Mesendoderm (in vitro differentiated cells): ENCODE results near the gene KHNYN.

Source experiments
- DNase-seq: peaks from one replicate; pipeline ENCODE4 v3.0.0; 2013
- H2AK5ac ChIP-seq: 2 replicates; pipeline ENCODE4 v1.6.1; 2013; ENCODE audit warnings: low read length, inconsistent platforms
- H2BK120ac ChIP-seq: 2 replicates; pipeline ENCODE4 v1.6.1; 2013; ENCODE audit warnings: low read depth, mild to moderate bottlenecking, low read length, moderate library complexity, mixed read lengths
- H2BK15ac ChIP-seq: replicated peaks from 2 replicates; pipeline ENCODE4 v1.6.1; 2013; ENCODE audit warnings: low read depth, mild to moderate bottlenecking, moderate library complexity
- H2BK5ac ChIP-seq: 2 replicates; pipeline ENCODE4 v1.6.1; 2013; ENCODE audit warnings: low read length, inconsistent platforms
- H3K18ac ChIP-seq: 2 replicates; pipeline ENCODE4 v1.6.1; 2013; ENCODE audit warnings: mild to moderate bottlenecking, low read length, mixed read lengths
- H3K23ac ChIP-seq: one replicate; pipeline ENCODE4 v1.6.1; 2013; ENCODE audit warnings: low read length
- H3K27ac ChIP-seq: 2 replicates; pipeline ENCODE4 v1.5.1; 2013; ENCODE audit warnings: low read depth, mild to moderate bottlenecking, inconsistent platforms, low read length, moderate library complexity
- H3K27me3 ChIP-seq: 2 replicates; pipeline ENCODE4 v1.6.1; 2013; ENCODE audit warnings: low read length, control low read depth, mild to moderate bottlenecking, inconsistent platforms; ENCODE audit not compliant: insufficient read depth, poor library complexity
- H3K36me3 ChIP-seq: 2 replicates; pipeline ENCODE4 v1.6.1; 2013; ENCODE audit warnings: low read length, inconsistent platforms; ENCODE audit not compliant: control insufficient read depth, insufficient read depth
- H3K4ac ChIP-seq: one replicate; pipeline ENCODE4 v1.6.1; 2013; ENCODE audit warnings: low read depth, mild to moderate bottlenecking, low read length, moderate library complexity
- H3K4me1 ChIP-seq: 2 replicates; pipeline ENCODE4 v1.6.1; 2013; ENCODE audit warnings: low read depth, low read length, inconsistent platforms; ENCODE audit not compliant: control insufficient read depth
- H3K4me2 ChIP-seq: 2 replicates; pipeline ENCODE4 v1.6.1; 2013; ENCODE audit warnings: low read length
- H3K4me3 ChIP-seq: 2 replicates; pipeline ENCODE4 v1.5.1; 2013; ENCODE audit warnings: mild to moderate bottlenecking, low read length
- H3K56ac ChIP-seq: one replicate; pipeline ENCODE4 v1.6.1; 2013; ENCODE audit warnings: low read length
- H3K79me1 ChIP-seq: 2 replicates; pipeline ENCODE4 v1.6.1; 2013; ENCODE audit warnings: low read length, inconsistent platforms
- H3K79me2 ChIP-seq: 2 replicates; pipeline ENCODE4 v1.6.1; 2013; ENCODE audit warnings: mild to moderate bottlenecking, low read length; ENCODE audit not compliant: control insufficient read depth, insufficient read depth
- H3K9ac ChIP-seq: 2 replicates; pipeline ENCODE4 v1.6.1; 2013; ENCODE audit warnings: low read length, inconsistent platforms
- H4K5ac ChIP-seq: one replicate; pipeline ENCODE4 v1.6.1; 2013; ENCODE audit warnings: low read length
- H4K8ac ChIP-seq: one replicate; pipeline ENCODE4 v1.6.1; 2013; ENCODE audit warnings: low read depth, mild to moderate bottlenecking, control low read depth, low read length, moderate library complexity
- WGBS: extraction: QIAGEN DNeasy Blood & Tissue Kit; methylation state at CpG from one replicate; pipeline ENCODE4 v1.1.7; 2013; ENCODE audit warnings: low lambda C conversion rate, missing lambda C conversion rate; ENCODE audit not compliant: insufficient coverage; ENCODE audit errors: extremely low coverage; 5-methylcytosine and 5-hydroxymethylcytosine counted together

Gene KHNYN

GRCh38 chr14:24416932-24417619 is 12.7 kb upstream of the KHNYN start:
- Histone ChIP-seq H2BK120ac (no peak overlapping the region), H3K4me2 (no peak overlapping the region), H3K18ac (no peak overlapping the region), H3K56ac (no peak overlapping the region), H3K79me2 (no peaks in the 10 kb centered on the region), H4K5ac (no peak overlapping the region), H3K4ac (no peak overlapping the region), H2AK5ac (no peak overlapping the region), H3K23ac (no peak overlapping the region), H2BK15ac (no peak overlapping the region), H3K79me1 (no peaks in the 10 kb centered on the region), H3K4me3 (no peak overlapping the region), H4K8ac (no peak overlapping the region), H3K4me1 (no peaks in the 10 kb centered on the region), H3K9ac (no peak overlapping the region), H3K27ac (no peak overlapping the region), H3K27me3 (no peaks in the 10 kb centered on the region), H2BK5ac (no peak overlapping the region), H3K36me3 (no peaks in the 10 kb centered on the region)
- DNase-seq, result no peak
- WGBS, result no CpG with 5 or more reads among the region's 16 CpGs

- Histone ChIP-seq H3K79me2 (no peaks in the 10 kb centered on the region), H3K56ac (no peak overlapping the region), H3K36me3 (no peaks in the 10 kb centered on the region), H2AK5ac (no peak overlapping the region), H2BK15ac (no peak overlapping the region), H3K9ac (no peak overlapping the region), H3K27ac (no peak overlapping the region), H3K27me3 (no peaks in the 10 kb centered on the region), H2BK120ac (no peak overlapping the region), H4K5ac (no peak overlapping the region), H3K23ac (no peak overlapping the region), H3K79me1 (no peaks in the 10 kb centered on the region), H4K8ac (no peak overlapping the region), H3K4ac (no peak overlapping the region), H2BK5ac (no peak overlapping the region), H3K18ac (no peak overlapping the region), H3K4me2 (no peak overlapping the region), H3K4me1 (no peaks in the 10 kb centered on the region), H3K4me3 (no peak overlapping the region)
- DNase-seq, result no peak
- WGBS, result no CpG with 5 or more reads among the region's 6 CpGs
Measured at GRCh38 chr14:24417832-24418491, 11.8 kb upstream of the KHNYN start.

- H4K5ac ChIP-seq, result no peak overlapping the region
- H3K36me3 ChIP-seq, result no peaks in the 10 kb centered on the region
- H4K8ac ChIP-seq, result no peak overlapping the region
- H3K18ac ChIP-seq, result no peak overlapping the region
- H3K79me2 ChIP-seq, result no peaks in the 10 kb centered on the region
- no peak overlapping the region for H3K4me3 ChIP-seq
- no CpG with 5 or more reads among the region's 6 CpGs for WGBS
- DNase-seq, result no peak
- H3K27ac ChIP-seq, result no peak overlapping the region
- H2AK5ac ChIP-seq, result no peak overlapping the region
- H2BK15ac ChIP-seq, result no peak overlapping the region
- H3K4me2 ChIP-seq, result no peak overlapping the region
- no peak overlapping the region for H3K4ac ChIP-seq
- H3K56ac ChIP-seq, result no peak overlapping the region
- no peak overlapping the region for H2BK5ac ChIP-seq
- H3K4me1 ChIP-seq, result no peaks in the 10 kb centered on the region
- H3K79me1 ChIP-seq, result no peaks in the 10 kb centered on the region
- no peaks in the 10 kb centered on the region for H3K27me3 ChIP-seq
- no peak overlapping the region for H2BK120ac ChIP-seq
- no peak overlapping the region for H3K9ac ChIP-seq
- H3K23ac ChIP-seq, result no peak overlapping the region
Measured at GRCh38 chr14:24418492-24418873, 11.3 kb upstream of the KHNYN start.

DNA sequence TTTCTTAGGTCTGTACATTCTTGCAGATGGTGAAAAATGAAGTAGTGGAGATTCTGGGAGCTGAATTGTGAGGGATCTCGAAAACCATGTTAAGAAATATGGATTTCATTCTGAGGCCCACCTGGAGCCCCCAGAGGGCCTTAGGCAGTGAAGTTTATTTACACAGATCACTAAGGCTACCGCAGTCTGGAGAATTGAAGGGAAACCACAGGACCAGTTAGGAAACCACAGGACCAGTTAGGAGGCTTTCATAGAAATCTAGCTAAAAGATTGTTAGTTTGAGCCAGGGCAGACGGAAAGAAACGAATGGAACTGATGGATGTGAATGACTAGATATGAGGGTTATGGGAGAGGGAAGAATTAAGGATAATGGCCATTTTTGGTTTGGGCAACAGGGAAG is 7.5 kb upstream of the KHNYN start:
- no peak overlapping the region for H4K5ac ChIP-seq
- DNase-seq, result no peak
- H2BK120ac ChIP-seq, result no peak overlapping the region
- no peak overlapping the region for H3K56ac ChIP-seq
- H2BK5ac ChIP-seq, result no peak overlapping the region
- H3K4me3 ChIP-seq, result no peak overlapping the region
- 100% methylated on average over 1 of the region's 4 CpGs for WGBS
- no peak overlapping the region for H3K9ac ChIP-seq
- H3K4me1 ChIP-seq, result no peaks in the 10 kb centered on the region
- no peak overlapping the region for H2BK15ac ChIP-seq
- no peaks in the 10 kb centered on the region for H3K79me1 ChIP-seq
- no peak overlapping the region for H3K18ac ChIP-seq
- no peaks in the 10 kb centered on the region for H3K27me3 ChIP-seq
- H2AK5ac ChIP-seq, result no peak overlapping the region
- H3K36me3 ChIP-seq, result no peaks in the 10 kb centered on the region
- H3K4ac ChIP-seq, result no peak overlapping the region
- H3K79me2 ChIP-seq, result no peaks in the 10 kb centered on the region
- no peak overlapping the region for H4K8ac ChIP-seq
- H3K27ac ChIP-seq, result no peak overlapping the region
- no peak overlapping the region for H3K4me2 ChIP-seq
- H3K23ac ChIP-seq, result no peak overlapping the region

DNA sequence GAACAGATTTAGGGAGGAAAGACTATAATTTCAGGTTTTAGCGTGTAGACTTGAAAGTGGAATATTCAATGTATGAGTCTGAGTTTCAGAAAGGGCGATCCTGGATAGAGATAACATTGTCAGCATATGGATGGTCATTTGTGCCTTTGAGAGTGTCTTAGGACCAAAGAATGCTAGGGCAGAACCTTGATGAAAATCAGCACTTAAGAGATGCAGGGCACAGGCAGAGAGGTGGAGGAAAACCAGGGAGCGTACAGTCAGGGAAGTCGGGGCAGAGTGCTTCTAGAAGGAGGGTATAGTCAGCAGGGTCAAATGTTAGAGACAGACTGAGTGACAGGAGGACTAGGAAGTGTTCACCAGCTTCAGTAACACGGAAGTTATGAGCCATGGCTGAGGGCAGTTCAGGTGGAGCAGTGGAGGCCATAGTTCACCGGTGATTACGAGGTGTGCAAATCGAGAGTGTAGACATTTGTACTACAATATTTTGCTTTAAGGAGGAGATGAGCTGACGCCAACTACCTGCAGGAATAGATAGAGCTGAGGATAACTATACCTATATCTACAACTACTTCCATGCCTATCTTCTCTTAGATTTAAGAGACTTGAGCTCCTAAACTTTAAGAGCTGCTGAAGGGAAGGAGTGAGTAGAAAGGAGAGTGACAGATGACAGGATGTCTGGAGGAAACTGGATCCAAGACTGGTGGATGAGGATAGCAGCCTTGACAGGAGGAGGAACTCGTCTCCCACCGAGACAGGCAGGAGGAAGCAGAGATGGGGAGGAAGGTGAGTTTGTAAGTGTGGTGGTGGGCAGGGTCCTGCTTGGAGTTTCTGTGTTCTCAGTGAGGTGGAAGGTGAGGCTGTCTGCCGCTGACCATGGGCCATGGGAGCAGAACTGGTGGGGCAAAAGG is 6.8 kb upstream of the KHNYN start:
- WGBS, result no CpG with 5 or more reads among the region's 12 CpGs
- no peaks in the 10 kb centered on the region for H3K79me2 ChIP-seq
- no peaks in the 10 kb centered on the region for H3K36me3 ChIP-seq
- H2BK120ac ChIP-seq, result no peak overlapping the region
- no peak overlapping the region for H3K9ac ChIP-seq
- no peak overlapping the region for H3K56ac ChIP-seq
- no peak for DNase-seq
- no peaks in the 10 kb centered on the region for H3K4me1 ChIP-seq
- no peaks in the 10 kb centered on the region for H3K79me1 ChIP-seq
- H4K8ac ChIP-seq, result no peak overlapping the region
- no peak overlapping the region for H2BK5ac ChIP-seq
- no peak overlapping the region for H3K27ac ChIP-seq
- no peaks in the 10 kb centered on the region for H3K27me3 ChIP-seq
- H3K4me2 ChIP-seq, result no peak overlapping the region
- H3K4ac ChIP-seq, result no peak overlapping the region
- no peak overlapping the region for H3K4me3 ChIP-seq
- H2BK15ac ChIP-seq, result no peak overlapping the region
- no peak overlapping the region for H2AK5ac ChIP-seq
- H4K5ac ChIP-seq, result no peak overlapping the region
- no peak overlapping the region for H3K23ac ChIP-seq
- no peak overlapping the region for H3K18ac ChIP-seq
